Liver (tissue), 3 donors: ENCODE data around the gene CNTN5.

Source experiments
- CTCF ChIP-seq: fragments of 150-350 bp; IDR thresholded peaks from 2 replicates; pipeline ENCODE4 v1.5.1; 2017; ENCODE audit warnings: improper control_type of control experiment, low read depth, low read length; ENCODE audit not compliant: missing input control
- HNF4G ChIP-seq: IDR thresholded peaks from 2 replicates; pipeline ENCODE4 v1.6.1; 2016; ENCODE audit warnings: antibody characterized with exemption
- donor health status: healthy.
- donor health status: healthy.

GRCh38 chr11:99019696-99020095, 1.1 kb upstream of the CNTN5 start:
- TF ChIP-seq CTCF: no peak
- no peak for TF ChIP-seq HNF4G
